Nephron progenitor cell (in vitro differentiated cells): ENCODE measurements around the gene CPEB4.

Source experiments
- DNase-seq: peaks from one replicate; pipeline ENCODE4 v3.0.0; 2021
- H3K27ac Mint-ChIP-seq: 2 replicates; pipeline ENCODE4 v1.8.0; 2021; ENCODE audit warnings: mild to moderate bottlenecking, moderate library complexity, mixed read lengths
- H3K27me3 Mint-ChIP-seq: 2 replicates; pipeline ENCODE4 v1.8.0; 2021; ENCODE audit warnings: mild to moderate bottlenecking, low read depth, mixed read lengths; ENCODE audit not compliant: poor library complexity
- H3K36me3 Mint-ChIP-seq: 2 replicates; pipeline ENCODE4 v1.8.0; 2021; ENCODE audit warnings: low read depth, mixed read lengths
- H3K4me1 Mint-ChIP-seq: 2 replicates; pipeline ENCODE4 v1.8.0; 2021; ENCODE audit warnings: mixed read lengths
- H3K4me3 Mint-ChIP-seq: 2 replicates; pipeline ENCODE4 v1.8.0; 2021; ENCODE audit warnings: mild to moderate bottlenecking, moderate library complexity, mixed read lengths
- H3K9me3 Mint-ChIP-seq: 2 replicates; pipeline ENCODE4 v1.8.0; 2021; ENCODE audit warnings: mild to moderate bottlenecking, moderate library complexity, mixed read lengths
- TF ChIP-seq, protein P1 (sequence below): fragments of 200-600 bp; sonication (generic); IDR thresholded peaks from 2 replicates; pipeline ENCODE4 v1.5.0; 2021; ENCODE audit warnings: antibody characterized with exemption

The CPEB4 gene

DNA sequence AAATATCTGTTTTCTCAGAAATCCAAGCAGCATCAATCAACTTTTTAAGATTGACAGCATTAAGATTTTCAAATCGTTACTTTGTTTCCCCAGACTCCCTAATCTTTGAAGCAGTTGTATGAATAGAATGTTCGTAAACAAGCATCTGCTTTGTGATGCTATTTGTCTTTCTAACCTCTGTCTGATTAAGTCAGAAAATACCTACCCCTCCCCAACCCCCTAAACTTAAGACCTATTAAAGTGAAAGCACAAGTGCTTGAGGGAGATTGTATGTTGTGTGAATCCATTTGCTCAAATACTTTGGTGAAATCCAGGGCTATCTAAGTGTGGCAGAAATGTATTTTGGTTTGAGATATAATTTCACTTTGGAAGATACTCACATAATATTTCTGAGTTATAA is 53.0 kb downstream of the CPEB4 start:
- H3K4me1 Mint-ChIP-seq, result peaks cover 14% of the 10 kb centered on the region
- TF ChIP-seq, protein P1, sequence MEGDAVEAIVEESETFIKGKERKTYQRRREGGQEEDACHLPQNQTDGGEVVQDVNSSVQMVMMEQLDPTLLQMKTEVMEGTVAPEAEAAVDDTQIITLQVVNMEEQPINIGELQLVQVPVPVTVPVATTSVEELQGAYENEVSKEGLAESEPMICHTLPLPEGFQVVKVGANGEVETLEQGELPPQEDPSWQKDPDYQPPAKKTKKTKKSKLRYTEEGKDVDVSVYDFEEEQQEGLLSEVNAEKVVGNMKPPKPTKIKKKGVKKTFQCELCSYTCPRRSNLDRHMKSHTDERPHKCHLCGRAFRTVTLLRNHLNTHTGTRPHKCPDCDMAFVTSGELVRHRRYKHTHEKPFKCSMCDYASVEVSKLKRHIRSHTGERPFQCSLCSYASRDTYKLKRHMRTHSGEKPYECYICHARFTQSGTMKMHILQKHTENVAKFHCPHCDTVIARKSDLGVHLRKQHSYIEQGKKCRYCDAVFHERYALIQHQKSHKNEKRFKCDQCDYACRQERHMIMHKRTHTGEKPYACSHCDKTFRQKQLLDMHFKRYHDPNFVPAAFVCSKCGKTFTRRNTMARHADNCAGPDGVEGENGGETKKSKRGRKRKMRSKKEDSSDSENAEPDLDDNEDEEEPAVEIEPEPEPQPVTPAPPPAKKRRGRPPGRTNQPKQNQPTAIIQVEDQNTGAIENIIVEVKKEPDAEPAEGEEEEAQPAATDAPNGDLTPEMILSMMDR, result no peak
- no peaks in the 10 kb centered on the region for H3K36me3 Mint-ChIP-seq
- H3K27me3 Mint-ChIP-seq, result no peaks in the 10 kb centered on the region
- no peak overlapping the region for H3K27ac Mint-ChIP-seq
- H3K4me3 Mint-ChIP-seq, result no peak overlapping the region
- H3K9me3 Mint-ChIP-seq, result no peaks in the 10 kb centered on the region
- DNase-seq, result no peak

DNA sequence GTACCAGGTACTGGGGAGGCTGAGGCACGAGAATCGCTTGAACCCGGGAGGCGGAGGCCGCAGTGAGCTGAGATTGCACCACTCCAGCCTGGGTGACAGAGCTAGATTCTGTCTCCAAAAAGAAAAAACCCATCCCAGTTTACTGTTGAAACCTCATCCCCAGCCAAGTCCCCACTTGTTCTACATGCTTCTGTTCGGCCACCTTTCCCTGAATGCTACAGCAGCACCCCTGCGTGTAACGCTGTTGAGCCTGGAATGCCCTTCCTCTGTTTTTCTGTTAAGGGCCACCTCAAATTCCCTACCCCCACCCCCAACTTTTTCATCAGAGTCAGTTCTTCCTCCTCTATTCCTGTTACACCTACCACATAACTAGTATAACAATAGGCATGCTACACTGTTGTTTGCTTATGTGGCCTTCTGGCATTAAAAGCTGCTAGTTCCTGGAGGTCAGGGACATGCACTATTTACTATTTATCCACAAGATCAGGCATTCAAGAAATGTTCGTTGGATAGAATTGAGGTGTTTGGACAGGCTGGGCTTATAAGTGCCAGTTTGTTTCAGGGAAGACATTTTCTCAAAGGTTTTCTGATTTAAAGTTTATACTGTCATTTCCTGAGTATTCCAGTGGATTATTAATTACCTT is 53.7 kb downstream of the CPEB4 start:
- Mint-ChIP-seq H3K9me3 (no peaks in the 10 kb centered on the region), H3K27ac (peak overlapping the region; percentile 34), H3K27me3 (no peaks in the 10 kb centered on the region), H3K4me3 (no peak overlapping the region), H3K4me1 (peaks cover 14% of the 10 kb centered on the region), H3K36me3 (no peaks in the 10 kb centered on the region)
- no peak for DNase-seq
- TF ChIP-seq, protein P1, result no peak

DNA sequence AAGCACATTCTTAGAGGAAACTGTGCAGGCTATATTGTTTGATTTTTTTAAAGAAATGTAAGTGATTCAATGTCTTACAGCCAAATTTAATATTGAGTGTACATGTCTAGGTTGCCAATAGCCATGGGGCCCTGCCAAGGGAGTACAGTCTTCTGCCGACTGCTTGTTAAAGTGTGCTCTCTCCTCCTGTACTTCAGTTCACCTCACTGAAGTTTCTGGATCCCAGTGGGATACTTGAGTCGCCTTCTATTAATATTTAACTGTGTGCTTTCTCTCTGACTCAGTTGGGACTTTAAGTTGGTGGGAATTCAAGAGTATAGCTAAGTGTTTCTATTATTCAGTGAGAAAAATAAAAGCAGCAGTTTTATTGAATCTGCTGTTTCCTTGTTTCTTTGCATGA is 56.4 kb downstream of the CPEB4 start:
- Mint-ChIP-seq H3K4me1 (peaks cover 14% of the 10 kb centered on the region), H3K27ac (no peak overlapping the region), H3K27me3 (no peaks in the 10 kb centered on the region), H3K9me3 (no peaks in the 10 kb centered on the region), H3K4me3 (no peak overlapping the region), H3K36me3 (peaks cover 18% of the 10 kb centered on the region)
- no peak for DNase-seq
- TF ChIP-seq, protein P1, result no peak

DNA sequence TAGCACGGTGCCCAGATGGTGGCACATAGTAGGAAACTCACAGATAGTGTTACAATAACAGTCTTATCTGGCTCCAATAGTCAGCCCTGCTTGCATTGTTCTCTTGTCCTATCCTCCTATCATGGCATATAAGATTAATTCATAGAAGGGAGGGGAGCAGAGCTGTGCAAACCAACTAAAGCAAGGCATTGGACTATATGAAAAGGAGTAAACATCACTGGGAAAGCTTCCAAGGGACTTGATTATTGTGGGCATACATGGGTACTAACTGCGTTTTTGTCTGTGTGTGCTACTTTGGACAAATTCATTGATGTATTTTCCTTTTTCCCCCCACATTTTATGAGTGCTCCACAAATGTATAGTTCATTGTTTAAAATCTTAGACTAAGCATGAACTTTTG is 57.0 kb downstream of the CPEB4 start:
- no peak for DNase-seq
- TF ChIP-seq, protein P1, result no peak
- peaks cover 14% of the 10 kb centered on the region for H3K4me1 Mint-ChIP-seq
- no peaks in the 10 kb centered on the region for H3K9me3 Mint-ChIP-seq
- H3K36me3 Mint-ChIP-seq, result peaks cover 24% of the 10 kb centered on the region
- H3K4me3 Mint-ChIP-seq, result no peak overlapping the region
- H3K27ac Mint-ChIP-seq, result no peak overlapping the region
- no peaks in the 10 kb centered on the region for H3K27me3 Mint-ChIP-seq

DNA sequence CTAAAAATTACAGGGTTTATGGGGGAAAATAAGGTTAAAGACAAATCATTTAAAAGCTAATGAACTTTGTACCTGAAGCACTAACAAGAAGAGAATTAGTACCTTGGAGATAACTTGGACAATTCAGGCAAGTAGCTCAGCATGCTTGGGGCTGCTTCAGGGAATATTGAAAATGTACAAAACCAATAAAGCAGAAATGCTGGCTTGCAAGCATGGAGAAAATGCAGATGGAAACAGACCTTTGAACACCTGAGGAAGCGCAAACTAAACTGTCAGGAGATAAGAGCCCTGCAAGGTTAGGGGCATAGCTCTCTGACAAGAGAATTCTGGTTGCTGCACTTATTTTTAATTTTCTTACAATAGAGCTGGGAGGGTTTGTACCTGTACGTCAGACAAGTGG is 58.2 kb downstream of the CPEB4 start:
- no peak for DNase-seq

DNA sequence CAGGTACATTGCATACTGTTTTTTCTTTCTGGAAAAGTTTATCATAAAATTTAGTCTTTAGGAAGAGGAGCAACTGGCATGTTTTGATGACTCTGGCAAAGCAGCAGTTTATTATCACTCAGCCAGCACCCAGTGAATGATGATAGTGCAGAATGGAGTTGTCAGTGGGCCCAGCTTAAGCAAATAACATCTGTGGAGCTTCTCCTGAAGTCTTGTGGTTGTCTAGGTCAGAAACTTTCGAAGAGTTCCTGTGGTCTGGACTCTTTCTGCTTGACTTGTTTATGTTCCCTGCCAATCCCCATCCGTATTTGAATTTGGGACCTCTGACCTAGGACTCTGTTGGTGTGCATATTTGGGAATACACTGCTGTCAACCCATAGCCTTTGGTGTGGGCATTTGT is 62.7 kb downstream of the CPEB4 start:
- Mint-ChIP-seq H3K4me1 (peaks cover 25% of the 10 kb centered on the region), H3K27me3 (no peaks in the 10 kb centered on the region), H3K4me3 (no peak overlapping the region), H3K27ac (no peak overlapping the region), H3K36me3 (peaks cover 49% of the 10 kb centered on the region), H3K9me3 (no peaks in the 10 kb centered on the region)
- TF ChIP-seq, protein P1, result no peak
- no peak for DNase-seq

More for the DNA sequence above, 58.2 kb downstream of the CPEB4 start:
- Mint-ChIP-seq H3K4me3 (no peak overlapping the region), H3K4me1 (peaks cover 10% of the 10 kb centered on the region), H3K27me3 (no peaks in the 10 kb centered on the region), H3K9me3 (no peaks in the 10 kb centered on the region), H3K36me3 (peaks cover 24% of the 10 kb centered on the region), H3K27ac (no peak overlapping the region)
- TF ChIP-seq, protein P1, result no peak
